ENCODE measurements around the gene RPLP2.
A peak's percentile ranks its signal among the peaks of the same experiment; 100 is the strongest.

The RPLP2 gene

GRCh38 chr11:832529-833113 is 22.9 kb downstream of the RPLP2 start, which contains the start of gene CD151:
CD151 (plus strand) TSS chr11:832952; CDS start chr11:836070, 3,118 bp downstream.
- Histone ChIP-seq H3K27me3 (replicated peaks; ENCODE audit: control insufficient read depth, insufficient read depth, low read length) (peaks cover 1% of the 10 kb centered on the region), H3K4me3 (replicated peaks; ENCODE audit: low read depth, low read length) (peak within 1 kb of the TSS; percentile 61), H3K36me3 (ENCODE audit: control insufficient read depth, insufficient read depth, low read length) (peaks cover 6% of the 10 kb centered on the region)
- no peak for TF ChIP-seq CTCF (IDR thresholded peaks at IDR 0.05; ENCODE audit: insufficient read depth, low read length, poor library complexity, severe bottlenecking)
- peak; percentile 65 for DNase-seq (ENCODE audit: extremely low read depth, insufficient read length)

- Histone ChIP-seq H3K36me3 (ENCODE audit: control insufficient read depth, insufficient read depth, low read length) (peaks cover 10% of the 10 kb centered on the region), H3K4me3 (replicated peaks; ENCODE audit: low read depth, low read length) (peak overlapping the region; percentile 61), H3K27me3 (replicated peaks; ENCODE audit: control insufficient read depth, insufficient read depth, low read length) (peaks cover 1% of the 10 kb centered on the region)
- TF ChIP-seq CTCF (IDR thresholded peaks at IDR 0.05; ENCODE audit: insufficient read depth, low read length, poor library complexity, severe bottlenecking): no peak
- peak; percentile 57 for DNase-seq (ENCODE audit: extremely low read depth, insufficient read length)
Measured at GRCh38 chr11:833114-833791, 23.5 kb downstream of the RPLP2 start.

- peaks cover 1% of the 10 kb centered on the region for H3K27me3 ChIP-seq (replicated peaks; ENCODE audit: control insufficient read depth, insufficient read depth, low read length)
- H3K4me3 ChIP-seq (replicated peaks; ENCODE audit: low read depth, low read length): peak overlapping the region; percentile 61
- peaks cover 14% of the 10 kb centered on the region for H3K36me3 ChIP-seq (ENCODE audit: control insufficient read depth, insufficient read depth, low read length)
- DNase-seq (ENCODE audit: extremely low read depth, insufficient read length): no peak
- TF ChIP-seq CTCF (IDR thresholded peaks at IDR 0.05; ENCODE audit: insufficient read depth, low read length, poor library complexity, severe bottlenecking): no peak
Measured at GRCh38 chr11:833849-834311, 24.1 kb downstream of the RPLP2 start.

- no peak for TF ChIP-seq CTCF (IDR thresholded peaks at IDR 0.05; ENCODE audit: insufficient read depth, low read length, poor library complexity, severe bottlenecking)
- DNase-seq (ENCODE audit: extremely low read depth, insufficient read length): no peak
- no peak overlapping the region for H3K4me3 ChIP-seq (replicated peaks; ENCODE audit: low read depth, low read length)
- H3K36me3 ChIP-seq (ENCODE audit: control insufficient read depth, insufficient read depth, low read length): peaks cover 20% of the 10 kb centered on the region
- H3K27me3 ChIP-seq (replicated peaks; ENCODE audit: control insufficient read depth, insufficient read depth, low read length): peaks cover 1% of the 10 kb centered on the region
Measured at GRCh38 chr11:834371-835316, 24.9 kb downstream of the RPLP2 start.

GRCh38 chr11:836274-836673 is 26.5 kb downstream of the RPLP2 start:
- no peak for TF ChIP-seq CTCF (IDR thresholded peaks at IDR 0.05; ENCODE audit: insufficient read depth, low read length, poor library complexity, severe bottlenecking)
- peaks cover 1% of the 10 kb centered on the region for H3K27me3 ChIP-seq (replicated peaks; ENCODE audit: control insufficient read depth, insufficient read depth, low read length)
- H3K36me3 ChIP-seq (ENCODE audit: control insufficient read depth, insufficient read depth, low read length): peaks cover 25% of the 10 kb centered on the region
- no peak overlapping the region for H3K4me3 ChIP-seq (replicated peaks; ENCODE audit: low read depth, low read length)
- DNase-seq (ENCODE audit: extremely low read depth, insufficient read length): no peak
